Fibroblast of mammary gland (primary cell): Measurements from ENCODE around the gene WDPCP.
"Not testable (repeated sequence)": the region's sequence is repeated elsewhere in the genome, so short reads cannot be mapped to it uniquely, and the experiment has no call there.

ENCODE experiments used
- DNase-seq: peaks from one replicate; pipeline ENCODE4 v3.0.0-alpha.2; 2010; ENCODE audit warnings: low read depth
- H3K4me3 ChIP-seq: 2 replicates; pipeline ENCODE4 v1.5.1; 2011; ENCODE audit warnings: low read depth, mild to moderate bottlenecking, low read length, moderate library complexity; ENCODE audit not compliant: control insufficient read depth
- TF ChIP-seq, protein P1 (sequence below): conservative IDR thresholded peaks from 2 replicates; pipeline ENCODE4 v1.5.1; 2011; ENCODE audit warnings: low read depth, low read length, inconsistent platforms; ENCODE audit not compliant: control insufficient read depth, insufficient read depth

Gene WDPCP

DNA sequence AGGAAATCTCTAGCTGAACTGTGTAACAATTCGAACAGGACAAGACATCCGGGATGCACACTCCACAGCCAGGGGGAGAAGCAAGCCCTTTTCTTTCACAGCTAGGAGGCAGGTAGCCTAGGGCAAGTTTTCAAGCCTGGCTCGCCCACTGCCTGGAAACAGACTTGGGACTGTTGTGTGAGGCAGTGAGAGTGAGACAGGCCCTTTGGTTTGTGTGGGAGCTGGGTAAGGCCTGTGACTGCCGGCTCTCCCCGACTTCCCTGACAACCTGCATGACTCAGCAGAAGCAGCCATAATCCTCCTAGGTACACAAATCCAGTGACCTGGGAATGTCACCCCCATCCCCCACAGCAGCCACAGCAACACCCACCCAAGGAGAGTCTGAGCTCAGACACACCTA lies 179.7 kb downstream of the WDPCP start:
- no peak overlapping the region for H3K4me3 ChIP-seq
- TF ChIP-seq, protein P1, sequence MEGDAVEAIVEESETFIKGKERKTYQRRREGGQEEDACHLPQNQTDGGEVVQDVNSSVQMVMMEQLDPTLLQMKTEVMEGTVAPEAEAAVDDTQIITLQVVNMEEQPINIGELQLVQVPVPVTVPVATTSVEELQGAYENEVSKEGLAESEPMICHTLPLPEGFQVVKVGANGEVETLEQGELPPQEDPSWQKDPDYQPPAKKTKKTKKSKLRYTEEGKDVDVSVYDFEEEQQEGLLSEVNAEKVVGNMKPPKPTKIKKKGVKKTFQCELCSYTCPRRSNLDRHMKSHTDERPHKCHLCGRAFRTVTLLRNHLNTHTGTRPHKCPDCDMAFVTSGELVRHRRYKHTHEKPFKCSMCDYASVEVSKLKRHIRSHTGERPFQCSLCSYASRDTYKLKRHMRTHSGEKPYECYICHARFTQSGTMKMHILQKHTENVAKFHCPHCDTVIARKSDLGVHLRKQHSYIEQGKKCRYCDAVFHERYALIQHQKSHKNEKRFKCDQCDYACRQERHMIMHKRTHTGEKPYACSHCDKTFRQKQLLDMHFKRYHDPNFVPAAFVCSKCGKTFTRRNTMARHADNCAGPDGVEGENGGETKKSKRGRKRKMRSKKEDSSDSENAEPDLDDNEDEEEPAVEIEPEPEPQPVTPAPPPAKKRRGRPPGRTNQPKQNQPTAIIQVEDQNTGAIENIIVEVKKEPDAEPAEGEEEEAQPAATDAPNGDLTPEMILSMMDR: no peak
- DNase-seq: no peak

DNA sequence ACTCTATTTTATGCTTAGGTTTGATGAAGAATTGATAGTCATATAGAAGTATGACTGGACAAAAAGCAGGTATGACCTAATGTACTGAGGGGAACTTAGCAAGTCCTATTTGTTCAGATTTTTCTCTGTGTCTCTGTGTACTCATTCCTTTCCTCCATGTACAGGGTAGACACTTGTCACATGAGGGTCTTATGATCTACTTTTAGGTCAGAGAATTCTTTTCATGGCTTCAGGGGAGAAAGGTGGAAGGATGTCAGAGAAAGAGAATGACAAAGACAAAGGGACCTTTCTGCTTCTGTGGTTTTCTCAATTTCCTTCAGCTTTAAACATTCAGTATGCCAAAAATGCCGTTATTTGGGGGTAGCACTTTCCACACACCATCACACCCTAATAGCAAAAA lies 181.6 kb downstream of the WDPCP start:
- no peak for DNase-seq
- H3K4me3 ChIP-seq: no peak overlapping the region
- TF ChIP-seq, protein P1: no peak

DNA sequence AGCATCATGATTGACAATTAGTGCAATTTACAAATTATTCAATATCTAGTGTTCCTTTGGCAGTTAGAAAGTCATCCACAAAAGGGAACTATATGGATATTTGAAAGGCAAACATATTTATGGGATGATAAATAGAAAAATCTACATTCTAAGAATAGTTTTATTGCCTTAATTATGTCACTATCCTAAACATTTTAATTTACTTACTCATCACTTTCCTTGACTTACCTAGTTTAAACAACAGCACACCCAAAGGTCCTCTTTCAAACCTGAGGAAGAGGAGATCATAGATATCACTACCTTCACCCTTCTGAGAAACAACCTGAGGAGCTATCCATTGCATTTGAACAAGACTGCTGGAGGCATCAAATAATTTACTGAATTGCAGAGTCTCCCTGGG lies 184.5 kb downstream of the WDPCP start:
- H3K4me3 ChIP-seq: no peak overlapping the region
- DNase-seq: no peak
- TF ChIP-seq, protein P1: no peak

DNA sequence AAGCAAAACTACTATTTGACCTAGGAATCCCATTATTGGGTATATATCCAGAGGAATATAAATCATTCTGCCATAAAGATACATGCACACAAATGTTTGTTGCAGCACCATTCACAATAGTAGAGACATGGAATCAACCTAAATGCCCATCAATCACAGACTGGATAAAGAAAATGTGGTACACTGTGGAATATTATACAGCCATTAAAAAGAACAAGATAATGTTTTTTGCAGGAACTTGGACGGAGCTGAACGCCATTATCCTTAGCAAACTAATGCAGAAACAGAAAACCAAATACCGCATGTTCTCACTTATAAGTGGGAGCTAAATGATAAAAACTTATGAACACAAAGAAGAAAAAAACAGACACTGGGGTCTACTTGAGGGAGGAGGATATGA lies 185.4 kb downstream of the WDPCP start:
- not testable (repeated sequence) for DNase-seq, H3K4me3 ChIP-seq

DNA sequence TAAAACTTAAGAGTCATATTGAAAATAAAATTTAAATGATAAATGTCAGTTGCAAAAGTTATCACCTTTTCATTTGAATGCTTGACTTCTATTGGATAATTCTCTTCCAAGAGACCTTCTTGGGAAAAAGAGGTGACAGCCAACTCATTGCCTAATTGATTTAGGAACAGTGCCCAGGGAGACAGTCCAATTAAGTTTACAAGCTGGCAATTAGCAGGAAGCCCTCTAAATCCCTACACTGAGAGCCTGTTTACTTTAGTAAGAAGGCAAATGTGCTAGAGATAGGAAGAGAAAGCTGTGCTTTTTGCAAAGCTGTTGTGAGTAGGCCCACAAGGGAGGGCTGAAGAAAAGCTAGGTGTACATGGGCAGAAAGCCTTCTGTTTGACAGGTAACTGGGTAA lies 189.1 kb downstream of the WDPCP start:
- no peak overlapping the region for H3K4me3 ChIP-seq
- TF ChIP-seq, protein P1: no peak
- DNase-seq: no peak

DNA sequence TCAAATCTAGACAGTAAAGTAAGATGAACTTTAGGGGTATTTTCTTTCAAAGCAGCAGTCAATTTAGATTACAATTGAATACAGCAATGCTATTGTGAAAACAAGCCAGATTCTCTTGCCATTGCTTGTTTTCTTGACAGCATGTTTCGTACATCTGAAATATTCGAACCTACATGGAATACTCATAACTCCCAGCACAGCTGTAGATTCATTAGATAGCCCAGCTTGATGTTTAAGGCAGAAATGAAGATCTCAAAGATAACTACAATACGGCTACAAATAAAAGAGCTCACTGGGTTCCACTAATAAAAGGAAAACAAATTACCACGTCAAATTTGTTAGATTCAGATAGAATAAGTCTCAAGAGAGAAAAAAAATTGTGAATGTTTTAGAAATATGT lies 208.8 kb downstream of the WDPCP start:
- TF ChIP-seq, protein P1: no peak
- no peak for DNase-seq
- H3K4me3 ChIP-seq: no peak overlapping the region

DNA sequence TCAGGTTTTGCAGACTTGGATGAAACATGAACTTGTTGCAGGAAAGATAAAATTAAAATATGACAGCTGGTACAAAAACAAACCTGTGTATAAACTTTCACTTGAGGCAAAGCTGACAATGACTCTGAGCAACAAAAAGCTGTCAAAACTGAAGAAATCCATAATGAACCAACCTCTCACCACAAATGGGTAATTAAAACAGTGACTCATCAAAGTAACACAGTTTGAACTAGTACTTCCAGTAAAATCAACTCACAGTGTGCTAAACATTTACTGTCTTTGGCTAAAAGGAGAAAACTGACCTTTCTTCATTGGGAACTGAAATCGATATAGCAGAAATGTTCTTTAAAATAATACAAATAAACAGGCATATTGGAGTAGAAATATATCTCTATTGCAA lies 209.7 kb downstream of the WDPCP start:
- no peak for DNase-seq
- no peak overlapping the region for H3K4me3 ChIP-seq
- TF ChIP-seq, protein P1: no peak
